ENCODE data around the gene HDAC9. TPM values are rescaled to one million over a fixed set of nuclear protein-coding genes. Genes with fewer than 3 reads are reported as not detected.
"Not testable (repeated sequence)": the region's sequence is repeated elsewhere in the genome, so short reads cannot be mapped to it uniquely, and the experiment has no call there.

HDAC9 gene
- polyA plus RNA-seq, 3 donors = 8.1 to 12.7 (median 9.5) TPM

DNA sequence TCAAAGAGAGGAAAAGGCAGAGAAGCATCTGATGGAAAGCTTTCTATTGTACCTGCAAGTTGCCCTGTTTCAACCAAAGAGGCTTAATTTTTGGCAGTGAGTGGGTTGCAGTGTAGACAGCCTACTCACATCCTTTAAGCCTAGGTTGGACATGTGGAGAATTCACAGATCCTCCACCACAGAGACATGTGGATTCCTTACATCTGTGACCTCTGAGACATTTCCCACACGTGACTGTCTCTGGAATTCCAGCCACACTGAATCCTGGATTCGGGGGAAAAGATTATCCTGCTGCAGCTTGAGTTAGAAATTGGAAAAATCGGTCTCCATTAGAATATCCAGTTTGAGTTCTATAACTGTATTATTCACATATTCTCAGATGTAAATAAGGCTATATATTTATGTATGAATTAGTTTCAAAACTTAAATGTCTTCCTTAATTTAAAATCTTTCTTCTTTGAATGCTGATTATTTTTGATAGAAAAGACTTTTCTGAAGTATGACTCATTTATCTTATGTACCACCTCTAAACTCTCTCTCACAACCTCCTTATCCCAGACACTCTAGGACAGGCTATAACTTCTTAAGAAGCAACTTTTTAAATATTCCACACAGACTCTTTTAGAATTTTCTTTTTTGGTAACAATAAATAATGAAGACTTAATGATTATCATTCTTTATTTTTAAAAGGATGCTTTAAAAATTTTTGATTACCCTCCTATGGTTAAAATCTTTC lies 498.6 kb downstream of the HDAC9 start:
- DNase-seq (ENCODE audit: low read depth in 3 of 3, low spot score in 2 of 3) = no peak

DNA sequence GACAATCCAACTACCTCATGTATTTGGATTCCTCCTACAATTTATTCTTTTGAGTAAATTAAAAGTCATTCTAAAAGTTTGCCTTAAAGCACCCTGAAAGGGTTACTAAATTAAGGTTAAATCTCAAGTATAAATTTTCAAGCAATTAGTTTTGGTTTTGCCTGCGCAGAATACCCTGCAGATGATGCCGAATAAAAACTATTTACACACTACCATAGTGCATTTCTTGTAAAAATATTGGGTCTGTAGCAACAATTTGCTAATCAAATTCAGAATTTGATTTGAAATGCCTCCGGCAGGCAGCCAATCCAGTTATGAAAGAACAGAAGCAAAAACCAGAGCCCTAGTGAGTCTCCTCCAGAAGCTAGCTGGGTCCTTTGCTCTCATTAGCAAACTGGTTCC lies 499.7 kb downstream of the HDAC9 start:
- no peak for DNase-seq (ENCODE audit: low read depth in 3 of 3, low spot score in 2 of 3)

GRCh38 chr7:18995811-18996426 lies 500.4 kb downstream of the HDAC9 start:
- no peak for DNase-seq (ENCODE audit: low read depth in 3 of 3, low spot score in 2 of 3)

DNA sequence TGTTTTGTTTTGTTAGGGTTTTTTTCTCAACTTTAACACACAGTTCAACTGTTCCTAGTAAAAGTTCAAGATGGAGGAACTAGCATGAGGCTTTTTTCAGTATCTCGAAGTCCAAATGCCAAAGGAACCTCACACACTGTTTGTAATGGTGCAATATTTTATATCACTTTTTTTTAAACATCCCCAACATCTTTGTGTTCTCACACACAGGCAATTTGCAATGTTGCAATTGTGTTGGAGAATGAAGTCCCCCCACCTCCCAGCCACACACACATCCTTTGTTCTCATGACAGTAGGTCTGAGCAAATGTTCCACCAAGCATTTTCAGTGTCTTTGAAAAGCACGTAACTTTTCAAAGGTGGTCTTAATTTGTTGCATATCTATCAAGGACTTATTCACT lies 501.0 kb downstream of the HDAC9 start:
- DNase-seq (ENCODE audit: low read depth in 3 of 3, low spot score in 2 of 3) = no peak

- DNase-seq (ENCODE audit: low read depth in 3 of 3, low spot score in 2 of 3) = no peak
Measured at GRCh38 chr7:18997477-18998150, 502.1 kb downstream of the HDAC9 start.

GRCh38 chr7:19000410-19000809 lies 504.9 kb downstream of the HDAC9 start:
- DNase-seq (ENCODE audit: low read depth in 3 of 3, low spot score in 2 of 3) = no peak

DNA sequence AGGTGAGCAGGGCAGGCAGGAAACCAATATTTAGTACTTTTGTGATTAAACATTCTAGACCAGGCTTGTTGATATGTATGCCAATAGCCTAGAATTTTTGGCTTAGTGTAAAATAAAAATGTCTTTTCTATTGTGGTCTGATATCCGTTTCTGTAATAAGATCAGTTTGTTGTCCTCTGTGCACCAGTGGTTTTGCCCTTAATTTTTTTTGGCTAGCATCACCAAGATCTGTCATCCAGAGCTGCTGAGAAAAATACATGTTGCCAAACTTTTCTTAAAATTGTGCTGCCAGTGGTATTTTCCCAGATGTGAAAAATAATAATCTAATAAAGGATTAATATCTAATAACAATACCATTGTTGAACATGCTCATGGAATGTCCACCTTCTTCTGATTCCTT lies 506.3 kb downstream of the HDAC9 start:
- no peak for DNase-seq (ENCODE audit: low read depth in 3 of 3, low spot score in 2 of 3)

DNA sequence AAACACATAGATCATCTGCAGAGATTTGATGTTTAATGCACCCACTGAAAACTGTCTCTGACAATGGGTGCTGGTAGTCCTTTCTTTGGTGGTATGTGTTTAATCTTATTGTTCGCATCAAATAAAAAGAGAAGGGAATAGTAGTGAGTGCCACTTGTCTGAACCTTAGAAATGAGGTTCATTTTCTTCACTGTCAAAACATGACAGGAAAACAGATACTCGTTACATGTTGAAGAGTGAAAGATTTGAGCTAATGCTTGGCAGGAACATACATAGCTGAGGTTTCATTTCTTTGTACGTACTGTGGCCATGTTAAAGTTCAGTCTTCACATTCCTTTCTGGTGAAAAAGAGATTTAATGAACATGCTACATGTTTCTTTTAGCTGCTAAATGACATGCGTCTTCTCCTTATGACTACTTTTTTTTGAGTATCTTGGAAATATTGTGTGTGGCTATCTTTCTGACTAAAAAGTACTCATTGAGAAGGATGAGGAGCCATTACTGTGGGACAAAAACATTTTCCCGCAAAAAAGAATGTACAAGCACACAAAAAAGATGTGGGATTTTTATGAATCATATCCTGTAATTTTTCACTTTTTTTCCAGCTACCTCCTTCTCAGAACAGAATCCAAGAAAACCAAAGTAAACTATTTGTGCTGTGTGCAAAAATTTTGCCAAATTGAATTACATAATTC lies 513.8 kb downstream of the HDAC9 start:
- DNase-seq (ENCODE audit: low read depth in 3 of 3, low spot score in 2 of 3) = no peak

DNA sequence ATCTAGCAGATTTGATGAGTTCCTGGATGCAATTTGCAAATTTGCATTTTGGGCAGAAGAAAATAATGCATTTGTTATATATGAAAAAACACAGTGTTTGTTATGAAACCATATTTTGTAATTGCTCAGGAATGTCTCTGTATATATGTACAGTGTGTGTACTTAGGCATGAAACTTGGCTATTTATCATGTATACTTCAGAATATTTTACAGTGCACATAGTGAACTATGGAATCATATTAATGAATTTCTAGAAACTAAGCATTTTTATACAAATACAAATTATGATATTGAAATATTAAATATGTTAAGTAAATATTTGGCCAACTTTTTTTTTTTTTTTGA lies 514.4 kb downstream of the HDAC9 start:
- no peak for DNase-seq (ENCODE audit: low read depth in 3 of 3, low spot score in 2 of 3)

DNA sequence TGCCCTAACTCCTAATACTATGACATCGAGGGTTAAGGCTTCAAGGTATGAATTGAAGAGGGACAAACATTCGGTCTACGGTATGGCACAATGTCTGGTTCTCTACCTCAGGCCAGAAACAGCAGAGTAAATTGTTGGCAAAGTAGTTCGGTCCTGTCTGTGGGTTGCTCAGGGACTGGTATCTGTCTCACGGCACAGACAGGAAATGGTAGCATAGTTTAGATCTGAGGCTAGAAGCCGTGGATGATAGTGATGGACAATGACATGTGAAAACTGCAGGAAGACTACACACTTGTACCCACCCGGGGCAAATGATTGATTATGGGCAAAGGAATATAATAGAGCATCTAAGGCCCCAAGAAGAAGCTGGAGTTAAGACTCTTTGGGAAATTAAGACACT lies 515.7 kb downstream of the HDAC9 start:
- DNase-seq (ENCODE audit: low read depth in 3 of 3, low spot score in 2 of 3) = no peak

DNA sequence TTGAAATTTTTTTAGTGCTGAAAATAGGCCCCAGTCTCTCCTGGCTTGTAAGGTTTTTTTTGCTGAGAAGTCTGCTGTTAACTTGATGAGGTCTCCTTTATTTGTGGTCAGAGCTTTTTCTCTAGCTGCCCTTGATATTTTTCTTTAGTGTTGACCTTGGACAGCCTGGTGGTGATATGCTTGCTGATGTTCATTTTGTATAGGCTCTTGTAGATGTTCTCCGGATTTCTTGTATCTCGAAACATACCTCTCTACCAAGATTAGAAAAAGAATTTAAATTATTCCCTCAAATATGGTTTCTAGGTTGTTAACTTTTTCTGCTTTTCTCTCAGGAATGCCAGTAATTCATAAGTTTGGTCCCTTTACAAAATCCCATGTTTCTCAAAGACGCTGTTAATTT lies 519.5 kb downstream of the HDAC9 start:
- DNase-seq (ENCODE audit: low read depth in 3 of 3, low spot score in 2 of 3) = no peak

- DNase-seq (ENCODE audit: low read depth in 3 of 3, low spot score in 2 of 3) = no peak
Measured at GRCh38 chr7:19016140-19016539, 520.6 kb downstream of the HDAC9 start.

DNA sequence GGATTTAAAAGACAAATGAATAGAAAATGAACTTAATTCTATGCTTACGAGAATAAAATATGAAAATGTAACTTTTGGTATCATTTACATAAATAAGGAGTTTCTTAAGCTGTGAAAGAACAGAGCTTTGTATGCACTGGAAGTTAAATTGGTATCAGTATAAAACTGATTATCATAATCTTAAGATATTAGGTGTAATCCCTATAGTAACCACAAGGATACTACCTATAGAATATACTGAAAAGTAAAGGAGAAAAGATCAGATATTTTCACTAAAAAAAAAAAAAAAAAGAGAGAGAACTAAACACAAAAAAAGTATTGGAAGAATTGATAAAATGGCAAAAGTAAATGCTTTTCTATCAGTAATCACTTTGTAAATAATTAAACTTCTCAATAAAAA lies 521.8 kb downstream of the HDAC9 start:
- DNase-seq (ENCODE audit: low read depth in 3 of 3, low spot score in 2 of 3) = no peak

DNA sequence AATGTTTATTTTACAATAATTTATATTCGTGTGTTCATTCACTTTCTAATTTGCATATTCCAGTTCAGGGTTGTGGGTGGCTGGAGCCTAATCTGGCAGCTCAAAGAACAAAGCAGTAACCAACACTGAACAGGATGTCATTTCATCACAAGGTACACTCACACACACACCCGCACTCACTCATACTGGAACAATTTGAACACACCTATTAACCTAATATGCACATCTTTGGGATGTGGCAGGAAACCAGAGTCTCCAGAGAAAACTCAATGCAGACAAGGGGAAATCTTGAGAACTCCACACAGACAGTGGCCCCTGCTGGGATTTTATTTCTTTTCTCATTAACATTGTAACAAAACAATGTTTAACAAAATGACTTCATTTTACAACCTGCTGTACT lies 524.5 kb downstream of the HDAC9 start:
- no peak for DNase-seq (ENCODE audit: low read depth in 3 of 3, low spot score in 2 of 3)

DNA sequence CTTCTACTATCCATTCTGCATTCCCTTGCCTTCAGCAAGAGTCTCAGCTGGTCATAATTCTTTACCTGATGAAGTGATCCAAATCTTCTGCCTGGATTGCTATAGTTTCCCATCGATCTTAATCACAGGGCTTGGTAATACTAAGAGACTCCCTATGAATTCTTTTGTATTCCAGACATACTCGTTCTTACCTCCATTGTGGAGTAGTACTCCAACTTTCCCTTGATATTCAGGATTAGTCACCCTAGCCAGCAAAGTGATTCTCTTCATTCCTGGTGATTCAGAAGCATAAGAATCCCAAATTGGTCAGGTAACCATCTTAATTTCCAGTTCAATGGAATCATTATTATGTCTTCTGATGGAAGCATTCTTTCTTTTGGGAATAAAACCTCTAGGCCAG lies 525.2 kb downstream of the HDAC9 start:
- DNase-seq (ENCODE audit: low read depth in 3 of 3, low spot score in 2 of 3) = no peak

- DNase-seq (ENCODE audit: low read depth in 3 of 3, low spot score in 2 of 3) = no peak
Measured at GRCh38 chr7:19023477-19023876, 527.9 kb downstream of the HDAC9 start.

DNA sequence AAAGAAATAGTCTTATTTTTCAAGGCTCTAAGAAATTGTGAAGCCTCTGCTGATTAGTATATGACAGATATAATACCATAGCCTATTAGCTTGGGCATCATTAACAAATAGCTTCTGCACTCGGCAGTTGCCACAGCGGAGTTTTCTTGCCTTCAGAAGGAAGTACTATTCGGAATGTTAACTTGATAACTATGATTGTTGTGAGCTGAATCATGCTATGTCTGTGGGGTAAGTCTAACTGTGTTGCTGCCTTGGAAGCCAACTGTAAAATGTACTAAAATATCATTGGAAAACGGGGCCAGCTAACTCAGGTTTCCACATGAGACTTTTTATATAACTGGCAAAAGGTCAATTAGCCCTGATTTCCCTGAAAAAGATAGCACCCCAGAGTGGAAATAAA lies 528.7 kb downstream of the HDAC9 start:
- no peak for DNase-seq (ENCODE audit: low read depth in 3 of 3, low spot score in 2 of 3)

GRCh38 chr7:19026888-19027287 lies 531.3 kb downstream of the HDAC9 start:
- no peak for DNase-seq (ENCODE audit: low read depth in 3 of 3, low spot score in 2 of 3)

- no peak for DNase-seq (ENCODE audit: low read depth in 3 of 3, low spot score in 2 of 3)
Measured at GRCh38 chr7:19030281-19030680, 534.7 kb downstream of the HDAC9 start.

GRCh38 chr7:19032942-19033341 lies 537.4 kb downstream of the HDAC9 start:
- DNase-seq (ENCODE audit: low read depth in 3 of 3, low spot score in 2 of 3) = not testable (repeated sequence)

GRCh38 chr7:19051767-19052375 lies 556.3 kb downstream of the HDAC9 start:
- no peak for DNase-seq (ENCODE audit: low read depth in 3 of 3, low spot score in 2 of 3)
